Tibial artery (tissue), 4 donors: ENCODE data around the gene CTSC.

Experiments
- DNase-seq, 2 donors: peaks; one replicate each; pipeline ENCODE4 v3.0.0-alpha.2; 2019
- H3K27ac ChIP-seq, 2 donors: fragments of 200-600 bp; sonication (generic) in 1 of 2; 1 replicate in 1 of 2; 2 replicates in 1 of 2; pipeline ENCODE4 v1.5.1; 2018 to 2019; ENCODE audit warnings: mild to moderate bottlenecking in 1 of 2
- H3K27me3 ChIP-seq, 2 donors: fragments of 200-600 bp; sonication (generic) in 1 of 2; one replicate each; pipeline versions ENCODE4 v1.5.1 to v1.6.0; 2016 to 2019
- H3K36me3 ChIP-seq, 3 donors: fragments of 200-600 bp; sonication (generic) in 2 of 3; one replicate each; pipeline ENCODE4 v1.5.1; 2016 to 2019; ENCODE audit warnings: mild to moderate bottlenecking in 2 of 3
- H3K4me1 ChIP-seq, 4 donors: fragments of 200-600 bp; sonication (generic) in 2 of 4; 1 replicate in 3 of 4; 2 replicates in 1 of 4; pipeline ENCODE4 v1.5.1; 2016 to 2019
- H3K4me3 ChIP-seq, 2 donors: fragments of 200-600 bp; sonication (generic) in 1 of 2; 1 replicate in 1 of 2; 2 replicates in 1 of 2; pipeline ENCODE4 v1.5.1; 2018 to 2019; ENCODE audit warnings: mild to moderate bottlenecking in 2 of 2
- H3K9me3 ChIP-seq, 3 donors: fragments of 200-600 bp; sonication (generic) in 1 of 3; one replicate each; pipeline ENCODE4 v1.5.1; 2016 to 2019
- intact Hi-C: fragments of 100-400 bp; cut with DNase I; formaldehyde crosslinking; loops from one replicate; pipeline ENCODE4 v1.15.0; 2023; ENCODE audit warnings: low total_unique reads
- TF ChIP-seq, protein P1 (sequence below), 2 experiments: fragments of 200-600 bp in 1 of 2; fragments of 450-650 bp in 1 of 2; IDR thresholded peaks; one replicate each; pipeline ENCODE4 v1.5.1; 2017 to 2019; ENCODE audit warnings: antibody characterized with exemption in 2 of 2, mild to moderate bottlenecking in 1 of 2, moderate library complexity in 1 of 2

Gene CTSC

DNA sequence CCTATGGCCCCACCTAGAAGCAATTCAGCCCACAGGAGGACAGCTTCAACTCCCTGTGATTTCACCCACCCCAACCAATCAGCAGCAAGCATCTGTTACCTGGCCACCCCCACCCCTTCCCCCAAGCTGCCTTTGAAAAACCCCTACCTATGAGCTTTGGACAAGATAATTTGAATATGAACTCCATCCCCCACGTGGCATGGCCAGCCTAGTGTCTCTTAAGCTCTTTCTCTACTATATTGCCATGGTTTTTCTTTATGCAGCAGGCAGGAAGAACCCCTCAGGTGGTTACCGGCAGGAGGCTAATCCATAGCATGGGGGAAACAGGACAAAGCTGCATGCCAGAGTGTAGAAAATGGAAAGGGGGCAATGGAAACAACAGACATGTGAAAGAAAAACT lies 29.0 kb downstream of the CTSC start:
- no peaks in the 10 kb centered on the region for H3K36me3 ChIP-seq
- DNase-seq, result no peak

DNA sequence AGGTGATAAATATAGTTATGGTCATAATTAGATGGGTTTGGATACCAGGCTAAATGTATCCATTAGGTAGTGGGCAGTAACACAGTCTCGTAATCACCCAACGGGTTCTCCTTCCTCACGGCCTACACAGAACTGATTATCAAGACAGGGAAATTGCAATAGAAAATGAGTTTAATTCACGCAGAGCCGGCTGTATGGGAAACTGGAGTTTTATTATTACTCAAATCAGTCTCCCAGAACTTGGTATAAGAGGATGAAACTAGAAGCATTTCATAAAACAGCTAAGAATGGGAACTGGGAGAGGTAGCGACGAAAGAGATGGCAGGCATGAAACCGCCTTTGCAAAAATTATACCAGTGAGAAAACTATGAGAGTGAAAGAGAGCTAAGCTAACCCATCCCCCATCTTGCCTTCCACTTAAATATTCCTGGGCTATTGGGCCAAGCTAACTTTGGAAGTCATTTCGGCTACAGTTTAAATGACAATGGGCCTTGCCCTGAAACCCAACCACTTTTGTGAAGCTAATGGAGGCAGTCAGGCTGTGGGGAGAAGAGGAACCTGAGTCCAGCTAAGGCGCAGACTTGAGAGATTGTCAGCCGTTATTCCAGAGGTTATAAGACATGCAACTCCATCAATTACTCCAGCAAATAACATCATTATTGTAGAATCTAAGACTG lies 29.6 kb downstream of the CTSC start:
- no peak for DNase-seq

More for the DNA sequence above, 29.0 kb downstream of the CTSC start:
- Histone ChIP-seq H3K4me3 (no peak overlapping the region), H3K9me3 (no peaks in the 10 kb centered on the region), H3K27ac (no peak overlapping the region), H3K27me3 (no peaks in the 10 kb centered on the region), H3K4me1 (peaks cover 0 to 30% (median 2%) of the 10 kb centered on the region in 4 donors)
- intact Hi-C loops, result no loop called here
- TF ChIP-seq, protein P1, sequence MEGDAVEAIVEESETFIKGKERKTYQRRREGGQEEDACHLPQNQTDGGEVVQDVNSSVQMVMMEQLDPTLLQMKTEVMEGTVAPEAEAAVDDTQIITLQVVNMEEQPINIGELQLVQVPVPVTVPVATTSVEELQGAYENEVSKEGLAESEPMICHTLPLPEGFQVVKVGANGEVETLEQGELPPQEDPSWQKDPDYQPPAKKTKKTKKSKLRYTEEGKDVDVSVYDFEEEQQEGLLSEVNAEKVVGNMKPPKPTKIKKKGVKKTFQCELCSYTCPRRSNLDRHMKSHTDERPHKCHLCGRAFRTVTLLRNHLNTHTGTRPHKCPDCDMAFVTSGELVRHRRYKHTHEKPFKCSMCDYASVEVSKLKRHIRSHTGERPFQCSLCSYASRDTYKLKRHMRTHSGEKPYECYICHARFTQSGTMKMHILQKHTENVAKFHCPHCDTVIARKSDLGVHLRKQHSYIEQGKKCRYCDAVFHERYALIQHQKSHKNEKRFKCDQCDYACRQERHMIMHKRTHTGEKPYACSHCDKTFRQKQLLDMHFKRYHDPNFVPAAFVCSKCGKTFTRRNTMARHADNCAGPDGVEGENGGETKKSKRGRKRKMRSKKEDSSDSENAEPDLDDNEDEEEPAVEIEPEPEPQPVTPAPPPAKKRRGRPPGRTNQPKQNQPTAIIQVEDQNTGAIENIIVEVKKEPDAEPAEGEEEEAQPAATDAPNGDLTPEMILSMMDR (IDR thresholded peaks at IDR 0.05), result no peak

DNA sequence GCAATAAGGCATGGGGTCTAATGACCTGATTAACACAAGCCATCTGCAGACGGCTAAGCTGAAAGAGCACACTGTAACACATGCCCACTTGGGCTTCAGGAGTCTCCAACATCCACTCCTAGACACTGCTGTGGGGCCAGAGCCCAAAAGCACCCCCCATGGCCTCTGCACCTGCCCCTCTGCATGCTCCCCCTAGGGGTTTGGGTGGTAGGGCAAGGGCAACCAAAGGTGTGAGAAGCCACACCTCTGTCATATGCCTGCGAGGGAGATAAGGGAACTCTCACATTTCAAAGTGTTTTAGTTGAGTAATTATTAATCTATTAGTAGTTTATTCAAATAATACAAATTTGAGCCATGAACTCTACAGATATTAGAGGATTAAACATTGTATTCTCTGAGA lies 30.8 kb downstream of the CTSC start:
- intact Hi-C loops, result no loop called here
- Histone ChIP-seq H3K9me3 (no peaks in the 10 kb centered on the region), H3K27ac (no peak overlapping the region), H3K27me3 (no peaks in the 10 kb centered on the region), H3K36me3 (no peaks in the 10 kb centered on the region), H3K4me1 (peaks cover 0 to 19% (median 2%) of the 10 kb centered on the region in 4 donors), H3K4me3 (no peak overlapping the region)
- TF ChIP-seq, protein P1 (IDR thresholded peaks at IDR 0.05), result no peak
- DNase-seq, result no peak

More for the DNA sequence above, 29.6 kb downstream of the CTSC start:
- Histone ChIP-seq H3K4me3 (no peak overlapping the region), H3K9me3 (no peaks in the 10 kb centered on the region), H3K27me3 (no peaks in the 10 kb centered on the region), H3K4me1 (peaks cover 0 to 27% (median 2%) of the 10 kb centered on the region in 4 donors), H3K36me3 (no peaks in the 10 kb centered on the region), H3K27ac (no peak overlapping the region)
- TF ChIP-seq, protein P1 (IDR thresholded peaks at IDR 0.05), result no peak
- intact Hi-C loops, result no loop called here

DNA sequence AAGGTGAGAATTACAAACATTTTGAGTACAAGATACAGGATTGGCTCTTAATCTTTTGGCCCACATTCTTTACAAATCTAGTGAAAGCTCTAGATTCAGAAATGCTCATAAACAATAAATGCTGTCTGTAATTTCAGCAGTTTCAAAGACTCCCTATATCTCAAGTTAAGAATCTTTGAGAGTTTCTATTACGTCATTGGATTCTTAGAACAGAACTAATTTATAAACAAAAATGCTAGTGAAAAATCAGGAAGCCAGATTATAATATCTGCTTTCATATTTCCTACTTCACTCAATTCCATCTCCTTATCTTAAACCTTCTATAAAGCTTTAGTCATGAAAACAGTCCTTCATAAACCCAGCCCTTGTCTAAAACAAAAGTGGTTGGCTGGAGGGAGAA lies 32.1 kb downstream of the CTSC start:
- Histone ChIP-seq H3K27me3 (no peaks in the 10 kb centered on the region), H3K4me1 (peaks cover 0 to 7% (median 0%) of the 10 kb centered on the region in 4 donors), H3K4me3 (no peak overlapping the region), H3K36me3 (no peaks in the 10 kb centered on the region), H3K9me3 (no peaks in the 10 kb centered on the region), H3K27ac (no peak overlapping the region)
- intact Hi-C loops, result no loop called here
- no peak for DNase-seq
- TF ChIP-seq, protein P1 (IDR thresholded peaks at IDR 0.05), result no peak

DNA sequence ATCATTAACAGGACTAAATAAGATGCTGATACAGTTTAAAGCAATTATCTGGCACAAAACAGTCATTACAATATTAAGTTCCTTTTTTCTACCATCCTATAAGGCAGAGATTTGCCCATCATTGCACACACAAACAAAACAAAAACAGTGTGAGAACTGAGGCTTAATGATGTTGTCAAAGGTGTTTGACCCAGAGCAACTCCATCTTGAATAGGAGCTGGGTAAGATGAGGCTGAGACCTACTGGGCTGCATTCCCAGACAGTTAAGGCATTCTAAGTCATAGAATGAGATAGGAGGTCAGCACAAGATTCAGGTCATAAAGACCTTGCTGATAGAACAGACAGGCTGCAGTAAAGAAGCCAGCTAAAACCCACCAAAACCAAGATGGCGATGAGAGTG lies 33.2 kb downstream of the CTSC start:
- Histone ChIP-seq H3K9me3 (no peaks in the 10 kb centered on the region), H3K27ac (no peak overlapping the region), H3K36me3 (no peaks in the 10 kb centered on the region), H3K4me3 (no peak overlapping the region), H3K27me3 (no peaks in the 10 kb centered on the region), H3K4me1 (no peaks in the 10 kb centered on the region)
- TF ChIP-seq, protein P1 (IDR thresholded peaks at IDR 0.05), result no peak
- intact Hi-C loops, result no loop called here
- no peak for DNase-seq
